PC-3 (cell line): ENCODE data around the gene P3H2.

Experiments used
- CTCF ChIP-seq: fragments of 300-600 bp; sonication (generic); conservative IDR thresholded peaks from 2 replicates; pipeline ENCODE4 v1.5.1; 2017; ENCODE audit warnings: antibody characterized with exemption, low read depth, mild to moderate bottlenecking, low read length
- EZH2phosphoT487 ChIP-seq: fragments of 300-600 bp; sonication (generic); IDR thresholded peaks from 2 replicates; pipeline ENCODE4 v1.6.1; 2018; ENCODE audit warnings: mild to moderate bottlenecking, antibody characterized with exemption, low read length, borderline replicate concordance

DNA sequence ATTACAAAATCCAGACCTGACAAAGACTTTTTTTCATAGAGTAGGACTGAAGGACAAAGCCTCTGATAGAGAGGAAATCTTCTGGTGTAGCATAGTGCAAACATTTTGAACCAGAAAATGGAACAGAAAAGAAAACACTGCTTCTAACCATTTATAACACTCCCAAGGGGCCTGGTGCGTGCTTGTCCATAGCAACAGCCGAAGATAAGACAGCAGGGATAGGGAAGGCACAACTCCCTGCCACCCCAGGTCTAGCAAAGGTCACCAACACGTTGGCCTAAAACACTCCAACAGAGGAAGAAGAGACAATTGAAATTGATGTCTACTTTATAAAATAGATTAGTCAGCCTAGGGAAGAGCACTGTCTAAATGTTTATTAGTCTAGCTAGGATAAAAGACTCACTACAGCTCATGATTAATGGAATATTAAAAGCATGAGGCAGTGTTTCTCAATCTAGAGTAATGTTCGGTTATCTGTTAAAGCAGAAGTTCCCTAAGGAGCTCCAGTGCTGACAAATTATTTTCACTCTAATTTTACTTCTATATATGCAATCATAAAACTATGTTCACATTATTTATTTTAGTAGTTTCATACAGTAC, 145.2 kb downstream of the P3H2 start:
- TF ChIP-seq CTCF = no peak
- no peak for TF ChIP-seq EZH2phosphoT487
